Endothelial cell of umbilical vein (primary cell): ENCODE data around the gene FRRS1. TPM values are rescaled to one million over a fixed set of nuclear protein-coding genes. Genes with fewer than 3 reads are reported as not detected.

Source experiments
- BruUV-seq: library from RNA; stranded (reverse); fragments of 400-500 nt; replicated peaks from 2 replicates; lab custom pipeline; 2021; lab: Mats Ljungman, UMichigan
- CTCF ChIA-PET: fragments of 300-600, 350-600 bp; sonication (Branson Sonifier 250); formaldehyde crosslinking; loops from one replicate; lab custom pipeline; 2021; ENCODE audit warnings: antibody characterized with exemption, inconsistent platforms; lab: Charles Lee
- POLR2A ChIA-PET: fragments of 300-600, 350-600 bp; sonication (Branson Sonifier 250); formaldehyde crosslinking; loops from one replicate; lab custom pipeline; 2021; ENCODE audit warnings: antibody characterized with exemption, inconsistent platforms; lab: Charles Lee
- DNase-seq: peaks from one replicate; pipeline ENCODE4 v3.0.0-alpha.2; 2011; ENCODE audit warnings: low read depth, low spot score
- FAIRE-seq: peaks from 2 replicates; lab custom pipeline; 2011; peaks lifted over from hg19 to GRCh38; lab: Jason Lieb, UNC
- H2AFZ ChIP-seq: 2 replicates; pipeline ENCODE4 v1.6.0; 2012; ENCODE audit warnings: low read depth, low read length, control low read depth, inconsistent platforms
- H3K27ac ChIP-seq: 2 replicates; pipeline ENCODE4 v1.5.1; 2011; ENCODE audit warnings: low read depth, mild to moderate bottlenecking, control low read depth, low read length, moderate library complexity; ENCODE audit not compliant: insufficient read depth
- H3K27me3 ChIP-seq, 2 experiments: 2 replicates each; pipeline versions ENCODE4 v1.6.0 to v1.6.1; 2011; ENCODE audit warnings: low read length in 2 of 2, mixed read lengths in 1 of 2; ENCODE audit not compliant: control insufficient read depth in 2 of 2, insufficient read depth in 2 of 2
- H3K36me3 ChIP-seq, 2 experiments: 2 replicates in 1 of 2; 3 replicates in 1 of 2; pipeline ENCODE4 v1.5.1; 2011; ENCODE audit warnings: low read length in 2 of 2, mild to moderate bottlenecking in 1 of 2, moderate library complexity in 1 of 2; ENCODE audit not compliant: control insufficient read depth in 2 of 2, insufficient read depth in 2 of 2; ENCODE audit errors: extremely low read depth in 1 of 2
- H3K4me1 ChIP-seq: 3 replicates; pipeline ENCODE4 v1.5.1; 2011; ENCODE audit warnings: mild to moderate bottlenecking, low read length; ENCODE audit not compliant: control insufficient read depth, insufficient read depth; ENCODE audit errors: extremely low read depth
- H3K4me2 ChIP-seq: 2 replicates; pipeline ENCODE4 v1.6.1; 2011; ENCODE audit warnings: low read length, control low read depth, mixed read lengths; ENCODE audit not compliant: insufficient read depth
- H3K4me3 ChIP-seq, 3 experiments: fragments of 200-600 bp in 1 of 3; sonication (generic), shearing (Covaris generic) in 1 of 3; replicated peaks in 1 of 3; 2 replicates each; pipeline ENCODE4 v1.5.1; 2011 to 2016; ENCODE audit warnings: control low read depth in 3 of 3, low read length in 3 of 3, mild to moderate bottlenecking in 2 of 3, inconsistent platforms in 1 of 3, low read depth in 1 of 3, moderate library complexity in 1 of 3; ENCODE audit not compliant: insufficient read depth in 1 of 3
- H3K79me2 ChIP-seq: 2 replicates; pipeline ENCODE4 v1.6.0; 2012; ENCODE audit warnings: low read length, inconsistent platforms; ENCODE audit not compliant: control insufficient read depth, insufficient read depth
- H3K9ac ChIP-seq: replicated peaks from 2 replicates; pipeline ENCODE3; 2011; ENCODE audit warnings: low read length, control low read depth; ENCODE audit not compliant: insufficient read depth; ENCODE audit errors: extremely low read depth
- H3K9me1 ChIP-seq: replicated peaks from 3 replicates; pipeline ENCODE4 v1.6.0; 2011; ENCODE audit warnings: mild to moderate bottlenecking, low read length; ENCODE audit not compliant: control insufficient read depth, insufficient read depth; ENCODE audit errors: extremely low read depth
- H3K9me3 ChIP-seq: replicated peaks from 2 replicates; pipeline ENCODE4 v1.5.1; 2012; ENCODE audit warnings: low read length, inconsistent platforms; ENCODE audit not compliant: control insufficient read depth, insufficient read depth
- H4K20me1 ChIP-seq: replicated peaks from 2 replicates; pipeline ENCODE3; 2011; ENCODE audit warnings: mild to moderate bottlenecking, low read length; ENCODE audit not compliant: control insufficient read depth, insufficient read depth; ENCODE audit errors: extremely low read depth
- CTCF ChIP-seq, 2 donors: IDR thresholded peaks; 1 replicate in 1 of 2; 2 replicates in 1 of 2; pipeline ENCODE4 v1.5.1; 2011; ENCODE audit warnings: low read length in 2 of 2, mild to moderate bottlenecking in 2 of 2, moderate library complexity in 2 of 2, control low read depth in 1 of 2, inconsistent platforms in 1 of 2, low read depth in 1 of 2; ENCODE audit not compliant: insufficient read depth in 1 of 2; ENCODE audit errors: extremely low read depth in 1 of 2
- EZH2 ChIP-seq: IDR thresholded peaks from 2 replicates; pipeline ENCODE4 v1.6.1; 2012; ENCODE audit warnings: borderline replicate concordance, low read depth, mild to moderate bottlenecking, moderate library complexity, low read length, inconsistent platforms; ENCODE audit not compliant: severe bottlenecking
- MAX ChIP-seq: IDR thresholded peaks from 2 replicates; pipeline ENCODE4 v1.6.1; 2011; ENCODE audit not compliant: insufficient read depth, insufficient read length
- MYC ChIP-seq: IDR thresholded peaks from one replicate; pipeline ENCODE4 v1.6.1; 2011; ENCODE audit warnings: mild to moderate bottlenecking, low read depth, low read length
- POLR2A ChIP-seq: IDR thresholded peaks from 2 replicates; pipeline ENCODE4 v1.6.1; 2012; ENCODE audit warnings: low read depth, mild to moderate bottlenecking, control low read depth, low read length
- dilution Hi-C: fragments of 300-500 bp; cut with MboI; formaldehyde crosslinking; loops from one replicate; pipeline ENCODE4 v1.15.0; 2019; ENCODE audit warnings: low sequenced_read_pairs; ENCODE audit not compliant: extremely low pct_ligation_motif_present
- intact Hi-C: fragments of 100-400 bp; cut with micrococcal nuclease; formaldehyde crosslinking; loops from one replicate; pipeline ENCODE4 v1.10.0; 2022
- polyA plus RNA-seq, 4 experiments: library from polyadenylated mRNA; depleted of rRNA in 3 of 4; stranded (reverse) in 3 of 4; unstranded in 1 of 4; fragments of >200 nt; gene quantifications; 2 replicates each; pipeline versions ENCODE4 v1.2.1 to v1.2.3, GENCODE V29; 2011 to 2012; ENCODE audit warnings: missing spikeins in 1 of 4
- total RNA-seq: library from RNA; stranded (reverse); gene quantifications from 2 replicates; pipeline ENCODE4 v1.2.3, GENCODE V29; 2021

Gene FRRS1
- total and polyA plus RNA-seq, 2 donors (not counting 3 experiments of a cell fraction or from before 2014, with no cell fraction given), result 1.1 to 3.1 TPM

GRCh38 chr1:99723251-99723650 is 43.2 kb downstream of the FRRS1 start:
- dilution Hi-C loops, result no loop called here
- Histone ChIP-seq H3K79me2 (no peaks in the 10 kb centered on the region), H2AFZ (no peak overlapping the region), H3K4me1 (peaks cover 8% of the 10 kb centered on the region), H3K9me1 (peaks cover 2% of the 10 kb centered on the region), H3K27ac (no peak overlapping the region), H3K4me3 (no peak overlapping the region), H3K27me3 (no peaks in the 10 kb centered on the region), H3K4me2 (no peak overlapping the region), H4K20me1 (no peaks in the 10 kb centered on the region), H3K9ac (no peak overlapping the region), H3K9me3 (no peaks in the 10 kb centered on the region), H3K36me3 (no peaks in the 10 kb centered on the region)
- DNase-seq (no peak), FAIRE-seq (no peak)
- TF ChIP-seq EZH2, result no peak
- intact Hi-C loops, result loop anchor here (10.0 kb wide), 1 partner anchor 818 kb away; no protein-coding TSS in a partner anchor
- BruUV-seq, result no TSS peak
- ChIA-PET CTCF (no interaction called here), POLR2A (no interaction called here)

GRCh38 chr1:99717005-99717404 is 49.4 kb downstream of the FRRS1 start:
- no peak overlapping the region for H3K4me3 ChIP-seq
- no peaks in the 10 kb centered on the region for H3K79me2 ChIP-seq
- dilution Hi-C loops, result no loop called here
- no peaks in the 10 kb centered on the region for H3K4me1 ChIP-seq
- DNase-seq (no peak), FAIRE-seq (no peak)
- H4K20me1 ChIP-seq, result no peaks in the 10 kb centered on the region
- intact Hi-C loops, result no loop called here
- no peaks in the 10 kb centered on the region for H3K27me3 ChIP-seq
- no peak for TF ChIP-seq POLR2A
- no peak for TF ChIP-seq MAX
- no peak for TF ChIP-seq CTCF (IDR thresholded peaks at IDR 0.05; ENCODE audit: extremely low read depth in 1 of 2, insufficient read depth in 1 of 2, low read depth in 1 of 2, low read length in 2 of 2)
- TF ChIP-seq MYC, result no peak
- peaks cover 2% of the 10 kb centered on the region for H3K9me1 ChIP-seq
- H3K27ac ChIP-seq, result no peak overlapping the region
- H2AFZ ChIP-seq, result no peak overlapping the region
- no peak overlapping the region for H3K4me2 ChIP-seq
- H3K9me3 ChIP-seq, result no peaks in the 10 kb centered on the region
- ChIA-PET CTCF (interaction anchor here (1.2 kb wide), 1 partner anchor 10 kb away, joined by 3 read pairs; no protein-coding TSS in a partner anchor), POLR2A (no interaction called here)
- BruUV-seq, result no TSS peak
- no peaks in the 10 kb centered on the region for H3K36me3 ChIP-seq
- H3K9ac ChIP-seq, result no peak overlapping the region
